ENCODE data around the gene POLR3B. TPM values are rescaled to one million over a fixed set of nuclear protein-coding genes. Genes with fewer than 3 reads are reported as not detected.

The POLR3B gene
- total and polyA plus RNA-seq, 9 of the 15 experiments (the other 6 are each of a cell fraction or from before 2014, with no cell fraction given): 7.6 to 17.9 (median 14.4) TPM

DNA sequence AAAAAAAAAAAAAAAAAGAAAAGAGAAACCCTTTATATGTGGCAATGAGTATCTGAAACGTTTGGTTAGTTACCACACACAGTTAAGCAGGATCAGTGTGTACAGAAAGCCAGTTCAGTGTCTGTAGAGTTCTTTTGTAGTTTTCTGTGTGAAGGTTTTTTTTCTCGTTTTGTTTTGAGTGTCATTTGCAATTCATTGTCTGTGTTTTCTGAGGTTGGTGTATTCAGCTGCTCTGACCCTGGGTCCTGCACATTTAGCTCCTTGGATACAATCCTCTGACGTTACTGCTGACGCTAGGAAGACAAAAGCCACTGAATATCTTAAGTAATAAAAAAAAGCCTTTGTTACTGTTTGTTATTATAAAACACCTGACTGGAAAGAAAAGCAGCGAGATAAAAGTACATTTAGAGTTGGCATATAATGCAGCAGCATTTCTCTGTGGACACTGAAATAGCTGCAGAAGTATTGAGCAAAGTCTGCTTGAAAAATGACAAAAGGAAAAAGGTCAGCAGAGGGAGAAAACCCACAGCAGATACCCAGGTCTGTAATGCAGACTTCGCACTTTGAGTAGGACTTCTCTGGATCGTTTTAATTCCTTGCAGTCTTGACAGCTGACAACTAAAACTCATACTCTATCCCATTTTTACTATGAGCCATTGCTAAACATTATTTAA, 89.0 kb downstream of the POLR3B start:
- no peak for ATAC-seq
- no peak for DNase-seq (ENCODE audit: extremely low read depth in 1 of 4, low spot score in 3 of 4)
- no peak overlapping the region for H2AFZ ChIP-seq (ENCODE audit: low read depth, low read length)
- intact Hi-C loops (cut with micrococcal nuclease) (no loop called here), in situ Hi-C loops (cut with MboI) (no loop called here)
- POLR2A ChIA-PET: interaction anchor here (1.1 to 1.5 kb wide), 2 partner anchors 9 to 11 kb away, joined by 4 to 5 read pairs; no protein-coding TSS in a partner anchor
- no TSS peak for BruUV-seq (replicated peaks)
- H4K20me1 ChIP-seq (replicated peaks; ENCODE audit: control insufficient read depth, insufficient read depth, low read length): no peaks in the 10 kb centered on the region
- no peaks in the 10 kb centered on the region for H3K27me3 ChIP-seq (ENCODE audit: control insufficient read depth in 2 of 2, insufficient read depth in 2 of 2, low read length in 2 of 2)
- H3K27ac ChIP-seq (ENCODE audit: extremely low read depth, low read depth, low read length): no peak overlapping the region
- H3K9ac ChIP-seq (ENCODE audit: insufficient read depth in 1 of 2, low read depth in 2 of 2, low read length in 2 of 2): no peak overlapping the region
- no peaks in the 10 kb centered on the region for H3K9me3 ChIP-seq (replicated peaks; ENCODE audit: control insufficient read depth, insufficient read depth, low read depth, low read length)
- H3K4me2 ChIP-seq (ENCODE audit: insufficient read depth, low read length): no peak overlapping the region
- no peaks in the 10 kb centered on the region for H3K4me1 ChIP-seq (replicated peaks in 1 of 2; ENCODE audit: control insufficient read depth in 2 of 2, insufficient read depth in 2 of 2, low read length in 2 of 2)
- no peaks in the 10 kb centered on the region for H3K9me1 ChIP-seq (ENCODE audit: control insufficient read depth, insufficient read depth, low read length)
- CTCF ChIA-PET (ENCODE audit: low intra/inter-chr PET ratio): no interaction called here
- H3K36me3 ChIP-seq (ENCODE audit: control insufficient read depth, insufficient read depth, low read length): peaks cover 7% of the 10 kb centered on the region; the same call in 1 of the 3 replicates
- no peak for FAIRE-seq
- WGBS (ENCODE audit: insufficient coverage, low coverage, missing lambda C conversion rate): 65% methylated on average over 6 of the region's 7 CpGs
- H3K4me3 ChIP-seq: no peak overlapping the region
- H3K79me2 ChIP-seq (ENCODE audit: control insufficient read depth, insufficient read depth, low read length): no peaks in the 10 kb centered on the region
- TF ChIP-seq ZC3H4 (CRISPR knock-in tag; IDR thresholded peaks at IDR 0.05; ENCODE audit: borderline replicate concordance): no peak
- no peak for TF ChIP-seq GATAD2B (IDR thresholded peaks at IDR 0.05; ENCODE audit: borderline replicate concordance)
- TF ChIP-seq PURB (CRISPR knock-in tag; IDR thresholded peaks at IDR 0.05; ENCODE audit: low read depth): no peak
- TF ChIP-seq CHCHD3 (CRISPR knock-in tag; IDR thresholded peaks at IDR 0.05): no peak
- TF ChIP-seq ARID1B (IDR thresholded peaks at IDR 0.05): no peak
- no peak for TF ChIP-seq EP300 (IDR thresholded peaks at IDR 0.05; ENCODE audit: low read length)
- no peak for TF ChIP-seq MEF2D (tag; conservative IDR thresholded peaks at IDR 0.05; ENCODE audit: low read depth)
- TF ChIP-seq DDX20 (tag; IDR thresholded peaks at IDR 0.05; ENCODE audit: low read depth): no peak
- no peak for TF ChIP-seq CHD7 (IDR thresholded peaks at IDR 0.05; ENCODE audit: low read depth, low read length)

Data from K562 (cell line).